A549 (cell line): ENCODE data around the gene PRKX.

Experiments used
- POLR2A ChIP-seq: IDR thresholded peaks from 2 replicates; pipeline ENCODE4 v1.6.1; 2012; ENCODE audit warnings: mild to moderate bottlenecking, low read length
- POLR2AphosphoS2 ChIP-seq: conservative IDR thresholded peaks from 2 replicates; pipeline ENCODE4 v1.6.1; 2012; ENCODE audit warnings: low read length, improper control_type of control experiment, inconsistent platforms
- TF ChIP-seq, protein P1 (sequence below): fragments of >200 bp; sonication (Bioruptor Twin); formaldehyde crosslinking; IDR thresholded peaks from 3 replicates; pipeline ENCODE4 v1.5.1; 2016

- TF ChIP-seq, protein P1, sequence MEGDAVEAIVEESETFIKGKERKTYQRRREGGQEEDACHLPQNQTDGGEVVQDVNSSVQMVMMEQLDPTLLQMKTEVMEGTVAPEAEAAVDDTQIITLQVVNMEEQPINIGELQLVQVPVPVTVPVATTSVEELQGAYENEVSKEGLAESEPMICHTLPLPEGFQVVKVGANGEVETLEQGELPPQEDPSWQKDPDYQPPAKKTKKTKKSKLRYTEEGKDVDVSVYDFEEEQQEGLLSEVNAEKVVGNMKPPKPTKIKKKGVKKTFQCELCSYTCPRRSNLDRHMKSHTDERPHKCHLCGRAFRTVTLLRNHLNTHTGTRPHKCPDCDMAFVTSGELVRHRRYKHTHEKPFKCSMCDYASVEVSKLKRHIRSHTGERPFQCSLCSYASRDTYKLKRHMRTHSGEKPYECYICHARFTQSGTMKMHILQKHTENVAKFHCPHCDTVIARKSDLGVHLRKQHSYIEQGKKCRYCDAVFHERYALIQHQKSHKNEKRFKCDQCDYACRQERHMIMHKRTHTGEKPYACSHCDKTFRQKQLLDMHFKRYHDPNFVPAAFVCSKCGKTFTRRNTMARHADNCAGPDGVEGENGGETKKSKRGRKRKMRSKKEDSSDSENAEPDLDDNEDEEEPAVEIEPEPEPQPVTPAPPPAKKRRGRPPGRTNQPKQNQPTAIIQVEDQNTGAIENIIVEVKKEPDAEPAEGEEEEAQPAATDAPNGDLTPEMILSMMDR: no peak
- peak; percentile 41 for TF ChIP-seq POLR2A
- no peak for TF ChIP-seq POLR2AphosphoS2
Measured at GRCh38 chrX:3713225-3713936, at the start of gene PRKX.
